ENCODE results near the gene PPP2R2C.

Gene PPP2R2C

DNA sequence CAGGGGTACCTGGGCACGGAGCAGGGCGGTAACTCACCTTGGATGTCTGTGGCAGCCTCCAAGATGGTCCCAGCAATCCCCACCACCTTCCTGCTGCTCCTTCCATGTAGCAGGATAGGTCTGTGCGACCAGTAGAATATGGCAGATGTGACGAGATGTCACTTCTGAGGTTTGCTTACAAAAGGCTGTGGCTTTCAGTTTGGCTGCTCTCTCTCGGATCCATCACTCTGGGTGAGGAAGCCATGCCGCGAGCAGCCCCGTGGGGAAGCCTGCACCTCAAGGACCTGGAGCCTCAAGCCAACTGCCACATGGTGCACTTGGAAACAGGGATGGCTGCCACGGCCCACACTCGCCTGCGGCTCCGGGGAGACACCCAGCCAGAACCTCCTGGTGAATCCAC is 165.2 kb downstream of the PPP2R2C start:
- Histone ChIP-seq H3K4me3 (ENCODE audit: low read depth, low read length) (no peak overlapping the region), H3K27me3 (ENCODE audit: control insufficient read depth, insufficient read depth, low read length) (peaks cover 5% of the 10 kb centered on the region), H2AFZ (no peak overlapping the region), H3K4me2 (ENCODE audit: low read length) (no peak overlapping the region), H3K36me3 (ENCODE audit: control insufficient read depth, insufficient read depth, low read length) (no peaks in the 10 kb centered on the region), H3K79me2 (no peaks in the 10 kb centered on the region), H3K27ac (no peak overlapping the region), H3K9me3 (ENCODE audit: control insufficient read depth, low read length) (no peaks in the 10 kb centered on the region), H3K9ac (no peak overlapping the region), H3K4me1 (no peaks in the 10 kb centered on the region)
- TF ChIP-seq, protein P1, sequence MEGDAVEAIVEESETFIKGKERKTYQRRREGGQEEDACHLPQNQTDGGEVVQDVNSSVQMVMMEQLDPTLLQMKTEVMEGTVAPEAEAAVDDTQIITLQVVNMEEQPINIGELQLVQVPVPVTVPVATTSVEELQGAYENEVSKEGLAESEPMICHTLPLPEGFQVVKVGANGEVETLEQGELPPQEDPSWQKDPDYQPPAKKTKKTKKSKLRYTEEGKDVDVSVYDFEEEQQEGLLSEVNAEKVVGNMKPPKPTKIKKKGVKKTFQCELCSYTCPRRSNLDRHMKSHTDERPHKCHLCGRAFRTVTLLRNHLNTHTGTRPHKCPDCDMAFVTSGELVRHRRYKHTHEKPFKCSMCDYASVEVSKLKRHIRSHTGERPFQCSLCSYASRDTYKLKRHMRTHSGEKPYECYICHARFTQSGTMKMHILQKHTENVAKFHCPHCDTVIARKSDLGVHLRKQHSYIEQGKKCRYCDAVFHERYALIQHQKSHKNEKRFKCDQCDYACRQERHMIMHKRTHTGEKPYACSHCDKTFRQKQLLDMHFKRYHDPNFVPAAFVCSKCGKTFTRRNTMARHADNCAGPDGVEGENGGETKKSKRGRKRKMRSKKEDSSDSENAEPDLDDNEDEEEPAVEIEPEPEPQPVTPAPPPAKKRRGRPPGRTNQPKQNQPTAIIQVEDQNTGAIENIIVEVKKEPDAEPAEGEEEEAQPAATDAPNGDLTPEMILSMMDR (IDR thresholded peaks at IDR 0.05): no peak

DNA sequence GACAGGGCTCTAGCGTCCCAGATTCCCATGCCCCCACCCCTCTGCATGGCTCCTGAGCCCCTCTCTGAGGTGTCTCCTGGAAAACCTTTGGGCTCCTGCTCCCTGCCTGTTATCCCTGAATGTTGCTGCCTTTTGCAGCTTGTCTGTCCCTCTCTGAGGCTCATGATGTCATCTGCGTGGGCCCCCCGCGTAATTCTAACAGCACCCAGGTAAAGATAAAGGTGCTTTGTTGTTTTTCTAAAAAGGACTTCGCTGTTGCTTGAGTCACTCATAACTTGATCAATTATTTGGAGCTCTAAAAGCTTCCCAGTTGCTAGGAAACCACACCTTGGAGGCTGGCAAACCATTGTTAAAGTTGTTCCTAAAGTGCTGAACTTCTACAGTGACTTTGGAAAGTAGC is 166.1 kb downstream of the PPP2R2C start:
- H3K4me2 ChIP-seq (ENCODE audit: low read length): no peak overlapping the region
- H2AFZ ChIP-seq: no peak overlapping the region
- no peaks in the 10 kb centered on the region for H3K36me3 ChIP-seq (ENCODE audit: control insufficient read depth, insufficient read depth, low read length)
- peaks cover 5% of the 10 kb centered on the region for H3K27me3 ChIP-seq (ENCODE audit: control insufficient read depth, insufficient read depth, low read length)
- no peaks in the 10 kb centered on the region for H3K79me2 ChIP-seq
- no peak overlapping the region for H3K9ac ChIP-seq
- no peaks in the 10 kb centered on the region for H3K4me1 ChIP-seq
- no peak overlapping the region for H3K4me3 ChIP-seq (ENCODE audit: low read depth, low read length)
- no peaks in the 10 kb centered on the region for H3K9me3 ChIP-seq (ENCODE audit: control insufficient read depth, low read length)
- TF ChIP-seq, protein P1 (IDR thresholded peaks at IDR 0.05): no peak
- H3K27ac ChIP-seq: no peak overlapping the region

DNA sequence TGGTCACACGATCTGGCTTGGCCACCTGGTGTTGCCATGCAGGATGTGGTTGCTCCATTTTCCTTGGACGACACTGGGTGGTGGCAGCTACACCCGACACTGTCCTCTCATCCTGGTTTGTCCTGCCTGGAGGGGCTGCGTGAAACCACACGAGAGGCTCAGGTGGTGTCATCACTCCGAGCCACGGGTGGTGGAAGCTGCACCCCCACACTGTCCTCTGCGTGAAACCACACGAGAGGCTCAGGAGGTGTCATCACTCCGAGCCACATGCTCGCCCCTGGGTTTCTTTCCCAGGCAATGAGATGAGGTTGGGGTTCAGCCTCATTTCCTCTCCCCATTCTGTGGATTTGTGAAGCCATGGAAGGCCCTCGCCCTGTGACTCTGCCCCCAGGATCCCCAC is 168.5 kb downstream of the PPP2R2C start:
- Histone ChIP-seq H2AFZ (no peak overlapping the region), H3K27ac (no peak overlapping the region), H3K4me2 (ENCODE audit: low read length) (no peak overlapping the region), H3K4me3 (ENCODE audit: low read depth, low read length) (no peak overlapping the region), H3K27me3 (ENCODE audit: control insufficient read depth, insufficient read depth, low read length) (no peaks in the 10 kb centered on the region), H3K9me3 (ENCODE audit: control insufficient read depth, low read length) (no peaks in the 10 kb centered on the region), H3K79me2 (no peaks in the 10 kb centered on the region), H3K36me3 (ENCODE audit: control insufficient read depth, insufficient read depth, low read length) (no peaks in the 10 kb centered on the region), H3K9ac (no peak overlapping the region), H3K4me1 (no peaks in the 10 kb centered on the region)
- TF ChIP-seq, protein P1 (IDR thresholded peaks at IDR 0.05): no peak

DNA sequence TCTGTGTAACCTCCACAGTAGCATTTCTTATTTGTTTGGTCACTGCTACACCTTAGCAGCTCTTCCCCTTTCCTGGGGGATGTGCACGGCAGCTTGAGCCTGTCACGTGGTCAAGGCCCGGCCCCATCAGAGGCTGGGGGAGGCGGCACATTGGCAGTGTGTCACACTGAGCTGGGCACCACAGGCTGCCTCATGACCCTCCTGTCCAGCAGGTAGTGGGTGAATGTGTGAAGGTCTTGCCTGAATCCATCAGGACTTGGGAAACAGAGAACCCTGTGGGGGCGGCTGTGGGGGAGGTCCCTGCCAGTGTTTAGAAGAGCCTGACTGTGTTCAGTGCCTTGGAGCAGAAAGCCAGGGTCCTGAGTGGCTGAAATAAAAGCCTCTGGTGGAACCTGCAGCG is 169.5 kb downstream of the PPP2R2C start:
- Histone ChIP-seq H3K27me3 (ENCODE audit: control insufficient read depth, insufficient read depth, low read length) (no peaks in the 10 kb centered on the region), H3K79me2 (no peaks in the 10 kb centered on the region), H3K9ac (no peak overlapping the region), H3K9me3 (ENCODE audit: control insufficient read depth, low read length) (no peaks in the 10 kb centered on the region), H3K36me3 (ENCODE audit: control insufficient read depth, insufficient read depth, low read length) (no peaks in the 10 kb centered on the region), H3K27ac (no peak overlapping the region), H3K4me3 (ENCODE audit: low read depth, low read length) (no peak overlapping the region), H3K4me2 (ENCODE audit: low read length) (no peak overlapping the region), H3K4me1 (no peaks in the 10 kb centered on the region), H2AFZ (no peak overlapping the region)
- TF ChIP-seq, protein P1 (IDR thresholded peaks at IDR 0.05): no peak

DNA sequence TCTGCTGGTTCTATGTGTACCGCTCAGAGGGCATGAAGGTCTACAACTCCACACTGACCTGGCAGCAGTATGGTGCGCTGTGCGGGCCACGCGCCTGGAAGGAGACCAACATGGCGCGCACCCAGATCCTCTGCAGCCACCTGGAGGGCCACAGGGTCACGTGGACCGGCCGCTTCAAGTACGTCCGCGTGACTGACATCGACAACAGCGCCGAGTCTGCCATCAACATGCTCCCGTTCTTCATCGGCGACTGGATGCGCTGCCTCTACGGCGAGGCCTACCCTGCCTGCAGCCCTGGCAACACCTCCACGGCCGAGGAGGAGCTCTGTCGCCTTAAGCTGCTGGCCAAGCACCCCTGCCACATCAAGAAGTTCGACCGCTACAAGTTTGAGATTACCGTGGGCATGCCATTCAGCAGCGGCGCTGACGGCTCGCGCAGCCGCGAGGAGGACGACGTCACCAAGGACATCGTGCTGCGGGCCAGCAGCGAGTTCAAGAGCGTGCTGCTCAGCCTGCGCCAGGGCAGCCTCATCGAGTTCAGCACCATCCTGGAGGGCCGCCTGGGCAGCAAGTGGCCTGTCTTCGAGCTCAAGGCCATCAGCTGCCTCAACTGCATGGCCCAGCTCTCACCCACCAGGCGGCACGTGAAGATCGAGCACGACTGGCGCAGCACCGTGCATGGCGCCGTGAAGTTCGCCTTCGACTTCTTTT is 170.5 kb downstream of the PPP2R2C start:
- no peaks in the 10 kb centered on the region for H3K27me3 ChIP-seq (ENCODE audit: control insufficient read depth, insufficient read depth, low read length)
- no peak overlapping the region for H3K4me2 ChIP-seq (ENCODE audit: low read length)
- TF ChIP-seq, protein P1 (IDR thresholded peaks at IDR 0.05): no peak
- no peaks in the 10 kb centered on the region for H3K79me2 ChIP-seq
- no peaks in the 10 kb centered on the region for H3K4me1 ChIP-seq
- H3K9ac ChIP-seq: no peak overlapping the region
- no peaks in the 10 kb centered on the region for H3K9me3 ChIP-seq (ENCODE audit: control insufficient read depth, low read length)
- H3K4me3 ChIP-seq (ENCODE audit: low read depth, low read length): no peak overlapping the region
- H3K27ac ChIP-seq: no peak overlapping the region
- no peak overlapping the region for H2AFZ ChIP-seq
- H3K36me3 ChIP-seq (ENCODE audit: control insufficient read depth, insufficient read depth, low read length): no peaks in the 10 kb centered on the region

All from parathyroid adenoma (tissue), 2 donors.